ENCODE results near the gene KCNQ4. TPM values are rescaled to one million over a fixed set of nuclear protein-coding genes. Genes with fewer than 3 reads are reported as not detected.

KCNQ4 gene
- total RNA-seq, 1 donor from 2014 or later = 0.78 TPM

DNA sequence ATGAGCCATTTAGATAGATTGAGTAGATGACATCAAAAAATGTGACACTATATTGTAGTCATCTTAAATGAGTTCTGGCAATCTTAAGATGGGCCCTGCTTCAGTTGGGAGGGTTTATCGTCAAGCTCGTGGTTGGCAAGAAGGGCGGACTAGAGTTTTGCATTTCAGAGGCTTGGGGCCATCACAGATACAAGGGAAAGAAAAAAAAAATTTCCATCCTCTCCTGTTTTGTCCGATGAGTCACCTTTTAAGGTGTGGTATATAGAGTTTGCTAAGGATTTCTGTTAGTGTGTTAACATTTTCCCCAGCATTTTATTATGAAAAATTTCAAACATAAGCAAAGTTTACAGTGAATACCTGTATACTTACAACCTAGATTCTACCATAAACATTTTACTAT is 31.8 kb upstream of the KCNQ4 start:
- no peak for DNase-seq (ENCODE audit: low spot score in 2 of 2, unreplicated experiment in 2 of 2)
- H3K4me3 Mint-ChIP-seq = no peak overlapping the region
- no peak overlapping the region for H3K27ac Mint-ChIP-seq
- H3K4me1 Mint-ChIP-seq = peaks cover 2% of the 10 kb centered on the region
- H3K36me3 Mint-ChIP-seq = peaks cover 45% of the 10 kb centered on the region
- TF ChIP-seq, protein P1, sequence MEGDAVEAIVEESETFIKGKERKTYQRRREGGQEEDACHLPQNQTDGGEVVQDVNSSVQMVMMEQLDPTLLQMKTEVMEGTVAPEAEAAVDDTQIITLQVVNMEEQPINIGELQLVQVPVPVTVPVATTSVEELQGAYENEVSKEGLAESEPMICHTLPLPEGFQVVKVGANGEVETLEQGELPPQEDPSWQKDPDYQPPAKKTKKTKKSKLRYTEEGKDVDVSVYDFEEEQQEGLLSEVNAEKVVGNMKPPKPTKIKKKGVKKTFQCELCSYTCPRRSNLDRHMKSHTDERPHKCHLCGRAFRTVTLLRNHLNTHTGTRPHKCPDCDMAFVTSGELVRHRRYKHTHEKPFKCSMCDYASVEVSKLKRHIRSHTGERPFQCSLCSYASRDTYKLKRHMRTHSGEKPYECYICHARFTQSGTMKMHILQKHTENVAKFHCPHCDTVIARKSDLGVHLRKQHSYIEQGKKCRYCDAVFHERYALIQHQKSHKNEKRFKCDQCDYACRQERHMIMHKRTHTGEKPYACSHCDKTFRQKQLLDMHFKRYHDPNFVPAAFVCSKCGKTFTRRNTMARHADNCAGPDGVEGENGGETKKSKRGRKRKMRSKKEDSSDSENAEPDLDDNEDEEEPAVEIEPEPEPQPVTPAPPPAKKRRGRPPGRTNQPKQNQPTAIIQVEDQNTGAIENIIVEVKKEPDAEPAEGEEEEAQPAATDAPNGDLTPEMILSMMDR (IDR thresholded peaks at IDR 0.05; ENCODE audit: unreplicated experiment) = no peak
- no peaks in the 10 kb centered on the region for H3K27me3 Mint-ChIP-seq (ENCODE audit: low read depth)
- H3K9me3 Mint-ChIP-seq = no peaks in the 10 kb centered on the region

GRCh38 chr1:40753142-40753882 is 30.3 kb upstream of the KCNQ4 start:
- no peak for DNase-seq (ENCODE audit: low spot score in 2 of 2, unreplicated experiment in 2 of 2)
- H3K36me3 Mint-ChIP-seq = peaks cover 37% of the 10 kb centered on the region
- no peaks in the 10 kb centered on the region for H3K4me1 Mint-ChIP-seq
- no peaks in the 10 kb centered on the region for H3K27me3 Mint-ChIP-seq (ENCODE audit: low read depth)
- H3K27ac Mint-ChIP-seq = no peak overlapping the region
- H3K4me3 Mint-ChIP-seq = no peak overlapping the region
- H3K9me3 Mint-ChIP-seq = no peaks in the 10 kb centered on the region
- TF ChIP-seq, protein P1 (IDR thresholded peaks at IDR 0.05; ENCODE audit: unreplicated experiment) = no peak

DNA sequence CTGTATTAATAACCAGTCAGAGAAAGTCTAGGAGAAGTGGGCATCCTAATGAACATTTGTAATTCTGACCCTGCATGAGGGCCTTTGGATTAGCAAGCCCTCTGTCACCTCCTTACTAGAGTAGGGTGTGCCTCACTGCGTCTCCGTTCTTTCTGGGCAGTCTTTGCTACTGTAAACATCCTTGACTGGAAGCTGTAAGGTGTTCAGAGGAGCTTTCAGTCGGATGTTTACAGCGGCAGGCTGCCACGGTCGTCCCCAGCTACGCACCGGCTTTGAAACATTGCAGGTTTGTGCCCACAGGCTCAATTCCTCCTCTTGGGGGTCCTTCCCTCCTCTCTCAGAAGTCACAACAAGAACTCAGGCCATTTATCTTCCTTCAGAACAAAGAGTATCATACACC is 29.4 kb upstream of the KCNQ4 start:
- Mint-ChIP-seq H3K27me3 (ENCODE audit: low read depth) (no peaks in the 10 kb centered on the region), H3K36me3 (peaks cover 37% of the 10 kb centered on the region), H3K9me3 (no peaks in the 10 kb centered on the region), H3K4me1 (no peaks in the 10 kb centered on the region), H3K27ac (no peak overlapping the region), H3K4me3 (no peak overlapping the region)
- no peak for DNase-seq (ENCODE audit: low spot score in 2 of 2, unreplicated experiment in 2 of 2)
- TF ChIP-seq, protein P1 (IDR thresholded peaks at IDR 0.05; ENCODE audit: unreplicated experiment) = no peak

GRCh38 chr1:40755067-40755466 is 28.5 kb upstream of the KCNQ4 start:
- DNase-seq (ENCODE audit: low spot score in 2 of 2, unreplicated experiment in 2 of 2) = no peak
- H3K27me3 Mint-ChIP-seq (ENCODE audit: low read depth) = no peaks in the 10 kb centered on the region
- TF ChIP-seq, protein P1 (IDR thresholded peaks at IDR 0.05; ENCODE audit: unreplicated experiment) = no peak
- no peaks in the 10 kb centered on the region for H3K4me1 Mint-ChIP-seq
- H3K27ac Mint-ChIP-seq = no peak overlapping the region
- peaks cover 40% of the 10 kb centered on the region for H3K36me3 Mint-ChIP-seq
- H3K4me3 Mint-ChIP-seq = no peak overlapping the region
- H3K9me3 Mint-ChIP-seq = no peaks in the 10 kb centered on the region

DNA sequence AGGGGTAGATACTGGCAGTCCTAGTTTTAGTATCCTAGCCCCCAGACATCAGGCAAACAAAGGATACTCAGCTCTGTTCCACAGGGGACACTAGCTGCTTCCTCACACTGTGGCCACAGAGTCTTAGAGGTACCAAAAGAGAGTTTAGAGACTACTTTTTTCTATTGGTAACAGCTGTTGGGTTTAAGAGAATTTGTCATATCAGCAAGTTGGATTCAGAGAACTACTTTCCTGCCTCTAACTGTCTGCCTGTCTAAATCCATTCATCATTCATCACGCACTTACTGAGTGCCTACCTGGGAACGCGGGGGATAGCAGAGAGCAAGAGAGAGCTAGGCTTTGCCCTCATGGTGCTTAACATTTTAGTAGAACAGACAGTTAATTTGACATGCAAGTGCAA is 27.1 kb upstream of the KCNQ4 start:
- H3K27me3 Mint-ChIP-seq (ENCODE audit: low read depth) = no peaks in the 10 kb centered on the region
- H3K4me1 Mint-ChIP-seq = no peaks in the 10 kb centered on the region
- H3K36me3 Mint-ChIP-seq = peaks cover 35% of the 10 kb centered on the region
- no peak overlapping the region for H3K4me3 Mint-ChIP-seq
- no peak for DNase-seq (ENCODE audit: low spot score in 2 of 2, unreplicated experiment in 2 of 2)
- H3K9me3 Mint-ChIP-seq = no peaks in the 10 kb centered on the region
- H3K27ac Mint-ChIP-seq = no peak overlapping the region
- TF ChIP-seq, protein P1 (IDR thresholded peaks at IDR 0.05; ENCODE audit: unreplicated experiment) = no peak

Measured in mesothelial cell of epicardium (in vitro differentiated cells).